ENCODE data around the gene SYT1.

- no peak for TF ChIP-seq CTCF (IDR thresholded peaks at IDR 0.05)
- no peak for TF ChIP-seq POLR2A (IDR thresholded peaks at IDR 0.05)
These were observed 586.8 kb downstream of the SYT1 start for GRCh38 chr12:79451365-79451764.
